Tibial nerve (tissue), 4 donors: ENCODE measurements around the gene SPTBN4.

Experiments used
- EP300 ChIP-seq, 2 donors: sonication (generic); formaldehyde crosslinking; IDR thresholded peaks; one replicate each; pipeline ENCODE4 v1.6.1; 2017; ENCODE audit warnings: antibody characterized with exemption in 2 of 2, mild to moderate bottlenecking in 1 of 2
- POLR2A ChIP-seq, 2 donors: fragments of 450-650 bp; IDR thresholded peaks; one replicate each; pipeline ENCODE4 v1.6.1; 2017; ENCODE audit warnings: antibody characterized with exemption in 2 of 2, mild to moderate bottlenecking in 2 of 2, moderate library complexity in 2 of 2
- TF ChIP-seq, protein P1 (sequence below), 5 experiments: fragments of 200-600 bp in 3 of 5; fragments of 450-650 bp in 2 of 5; sonication (generic) in 3 of 5; IDR thresholded peaks; one replicate each; pipeline ENCODE4 v1.5.1; 2016 to 2019; ENCODE audit warnings: antibody characterized with exemption in 5 of 5, mild to moderate bottlenecking in 3 of 5, moderate library complexity in 2 of 5

DNA sequence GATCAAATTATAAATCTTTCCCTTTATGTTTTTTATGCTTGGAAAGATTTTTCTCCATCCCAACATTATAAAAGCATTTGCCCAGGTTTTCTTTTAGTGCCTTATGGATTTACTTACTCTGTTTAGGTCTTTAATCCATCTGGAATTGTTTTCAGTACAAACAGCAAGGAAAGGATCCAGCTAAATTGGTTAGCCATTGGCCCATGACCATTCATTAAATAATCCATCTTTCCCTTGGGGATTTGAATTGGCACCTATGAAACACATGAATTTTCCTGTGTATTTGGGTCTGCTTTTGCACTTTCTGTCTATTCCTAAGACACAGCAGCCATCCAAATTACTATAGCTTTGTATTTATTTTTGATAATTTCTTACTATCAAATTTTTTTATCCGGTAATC, 81.0 kb downstream of the SPTBN4 start:
- TF ChIP-seq POLR2A (IDR thresholded peaks at IDR 0.05) (no peak), EP300 (IDR thresholded peaks at IDR 0.05) (no peak)
- TF ChIP-seq, protein P1, sequence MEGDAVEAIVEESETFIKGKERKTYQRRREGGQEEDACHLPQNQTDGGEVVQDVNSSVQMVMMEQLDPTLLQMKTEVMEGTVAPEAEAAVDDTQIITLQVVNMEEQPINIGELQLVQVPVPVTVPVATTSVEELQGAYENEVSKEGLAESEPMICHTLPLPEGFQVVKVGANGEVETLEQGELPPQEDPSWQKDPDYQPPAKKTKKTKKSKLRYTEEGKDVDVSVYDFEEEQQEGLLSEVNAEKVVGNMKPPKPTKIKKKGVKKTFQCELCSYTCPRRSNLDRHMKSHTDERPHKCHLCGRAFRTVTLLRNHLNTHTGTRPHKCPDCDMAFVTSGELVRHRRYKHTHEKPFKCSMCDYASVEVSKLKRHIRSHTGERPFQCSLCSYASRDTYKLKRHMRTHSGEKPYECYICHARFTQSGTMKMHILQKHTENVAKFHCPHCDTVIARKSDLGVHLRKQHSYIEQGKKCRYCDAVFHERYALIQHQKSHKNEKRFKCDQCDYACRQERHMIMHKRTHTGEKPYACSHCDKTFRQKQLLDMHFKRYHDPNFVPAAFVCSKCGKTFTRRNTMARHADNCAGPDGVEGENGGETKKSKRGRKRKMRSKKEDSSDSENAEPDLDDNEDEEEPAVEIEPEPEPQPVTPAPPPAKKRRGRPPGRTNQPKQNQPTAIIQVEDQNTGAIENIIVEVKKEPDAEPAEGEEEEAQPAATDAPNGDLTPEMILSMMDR (IDR thresholded peaks at IDR 0.05) = no peak
